ENCODE results near the gene KDM7A. TPM values are rescaled to one million over a fixed set of nuclear protein-coding genes. Genes with fewer than 3 reads are reported as not detected.

The KDM7A gene
- total and polyA plus RNA-seq, 2 of the 8 experiments (the other 6 are each of a cell fraction or from before 2014, with no cell fraction given) = 2.2 to 12.5 TPM

- CTCF ChIA-PET (ENCODE audit: partially characterized antibody) = interaction anchor here (1.1 kb wide), 1 partner anchor 38 kb away, joined by 3 read pairs; no protein-coding TSS in a partner anchor
- POLR2A ChIA-PET (ENCODE audit: partially characterized antibody) = no interaction called here
- TF ChIP-seq EP300 (IDR thresholded peaks at IDR 0.05; ENCODE audit: borderline replicate concordance in 1 of 2, low read depth in 2 of 2, low read length in 2 of 2) (no peak), CBX5 (IDR thresholded peaks at IDR 0.05; ENCODE audit: low read depth, low read length) (no peak), BRCA1 (IDR thresholded peaks at IDR 0.05; ENCODE audit: low read depth, low read length) (no peak), ASH2L (IDR thresholded peaks at IDR 0.05; ENCODE audit: low read length) (no peak), GTF2F1 (IDR thresholded peaks at IDR 0.05; ENCODE audit: borderline replicate concordance, low read depth, low read length) (no peak), TAF1 (IDR thresholded peaks at IDR 0.05; ENCODE audit: low read depth, low read length) (no peak), SP4 (IDR thresholded peaks at IDR 0.05; ENCODE audit: low read length) (no peak), GABPA (IDR thresholded peaks at IDR 0.05; ENCODE audit: borderline replicate concordance, insufficient read depth, low read length) (no peak), RFX5 (IDR thresholded peaks at IDR 0.05; ENCODE audit: borderline replicate concordance, low read depth, low read length) (no peak), RNF2 (IDR thresholded peaks at IDR 0.05; ENCODE audit: borderline replicate concordance, low read depth, low read length, missing control alignments, poor library complexity, severe bottlenecking) (no peak)
These were observed 23.1 kb downstream of the KDM7A start for GRCh38 chr7:140153666-140154161.

More at GRCh38 chr7:140153666-140154161, 23.1 kb downstream of the KDM7A start:
- H4K8ac ChIP-seq (ENCODE audit: extremely low read depth, insufficient read depth, low read length) = no peak overlapping the region
- H4K20me1 ChIP-seq (replicated peaks in 1 of 2; ENCODE audit: control insufficient read depth in 1 of 2, insufficient read depth in 2 of 2, low read length in 2 of 2) = no peaks in the 10 kb centered on the region
- no peak overlapping the region for H2AFZ ChIP-seq (ENCODE audit: low read length)
- H2BK5ac ChIP-seq (ENCODE audit: low read depth, low read length) = no peak overlapping the region
- H3K27ac ChIP-seq (ENCODE audit: low read depth, low read length) = no peak overlapping the region
- H4K5ac ChIP-seq (ENCODE audit: insufficient read length, low read depth, low read length) = no peak overlapping the region
- DNase-seq (ENCODE audit: low read depth in 1 of 2, low spot score in 2 of 2) (no peak), FAIRE-seq (no peak)
- H3K79me2 ChIP-seq (ENCODE audit: control insufficient read depth in 1 of 2, insufficient read depth in 2 of 2, low read length in 2 of 2) = peaks cover 0 to 16% of the 10 kb centered on the region in 2 experiments; a peak in 1 of 4 replicates
- peaks cover 0 to 3% (median 0%) of the 10 kb centered on the region in 4 experiments; a peak in 1 of 7 replicates for H3K4me1 ChIP-seq (replicated peaks in 1 of 4; ENCODE audit: control insufficient read depth in 3 of 4, insufficient read depth in 4 of 4, low read length in 3 of 4)
- no peak overlapping the region for H3K14ac ChIP-seq (ENCODE audit: insufficient read length)
- H3K23ac ChIP-seq (ENCODE audit: insufficient read length) = no peak overlapping the region
- no peak overlapping the region for H3K18ac ChIP-seq (ENCODE audit: extremely low read depth, low read length)
- H3K79me1 ChIP-seq (ENCODE audit: low read depth, low read length) = no peaks in the 10 kb centered on the region; the same call in 1 of the 2 replicates
- H3K4ac ChIP-seq (replicated peaks; ENCODE audit: insufficient read length, low read depth, low read length) = no peak overlapping the region
- no peak overlapping the region for H3K9ac ChIP-seq (replicated peaks in 1 of 4; ENCODE audit: extremely low read depth in 1 of 4, low read depth in 3 of 4, low read length in 3 of 4)
- no peaks in the 10 kb centered on the region for H3K36me3 ChIP-seq (ENCODE audit: control insufficient read depth in 2 of 4, insufficient read depth in 4 of 4, low read length in 3 of 4)
- no peak overlapping the region for H3K56ac ChIP-seq (replicated peaks; ENCODE audit: insufficient read length, low read depth, low read length)
- no peaks in the 10 kb centered on the region for H3K9me3 ChIP-seq (ENCODE audit: insufficient read depth in 2 of 2, low read depth in 1 of 2, low read length in 1 of 2)
- H3K27me3 ChIP-seq (replicated peaks in 1 of 4; ENCODE audit: control insufficient read depth in 3 of 4, extremely low read depth in 1 of 4, insufficient read depth in 3 of 4, low read length in 3 of 4) = no peaks in the 10 kb centered on the region
- H2BK15ac ChIP-seq (ENCODE audit: low read length) = no peak overlapping the region
- H2BK12ac ChIP-seq (ENCODE audit: low read depth, low read length) = no peak overlapping the region
- no peaks in the 10 kb centered on the region for H3K23me2 ChIP-seq (ENCODE audit: low read depth, low read length)
- H2BK120ac ChIP-seq (replicated peaks; ENCODE audit: low read depth, low read length) = no peak overlapping the region
- no peak overlapping the region for H4K91ac ChIP-seq (replicated peaks; ENCODE audit: insufficient read length, low read length)
- H2BK20ac ChIP-seq (ENCODE audit: low read length) = no peak overlapping the region
- no peak overlapping the region for H3K4me3 ChIP-seq (ENCODE audit: extremely low read depth in 1 of 4, insufficient read depth in 2 of 4, low read depth in 3 of 4, low read length in 4 of 4)
- no peak overlapping the region for H3K4me2 ChIP-seq (ENCODE audit: insufficient read depth in 1 of 2, low read depth in 2 of 2, low read length in 2 of 2)
- no peak overlapping the region for H2AK5ac ChIP-seq (ENCODE audit: low read depth, low read length)
- 94% methylated on average over 7 of the region's 7 CpGs; no CpG with 5 or more reads in 1 of the 2 experiments for WGBS, 2 experiments (ENCODE audit: extremely low coverage in 1 of 2, insufficient coverage in 1 of 2, insufficient read length in 1 of 2, insufficient replicate concordance in 2 of 2, low coverage in 1 of 2, low lambda C conversion rate in 2 of 2, missing lambda C conversion rate in 1 of 2)
